ENCODE measurements around the gene RXYLT1.
"Not testable (repeated sequence)": the region's sequence is repeated elsewhere in the genome, so short reads cannot be mapped to it uniquely, and the experiment has no call there.

DNA sequence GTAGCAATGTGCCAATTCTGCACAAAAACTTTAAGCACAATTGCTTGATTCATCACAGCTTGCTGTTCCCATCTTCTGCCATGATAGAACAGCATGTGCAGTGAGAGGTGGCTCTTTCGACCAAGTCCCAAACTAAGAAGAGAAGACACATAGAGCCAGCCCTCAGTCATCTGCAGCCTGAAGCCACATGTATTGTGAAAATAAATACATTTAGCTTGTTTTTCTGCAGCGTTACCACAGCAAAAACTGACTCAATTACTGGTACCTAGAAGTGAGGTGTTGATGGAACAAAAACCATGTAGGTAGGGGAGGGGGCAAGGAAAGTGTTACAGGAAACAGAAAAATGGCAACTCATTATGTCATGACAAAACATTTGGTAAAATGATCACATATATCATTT lies 39.2 kb upstream of the RXYLT1 start:
- TF ChIP-seq, protein P1, sequence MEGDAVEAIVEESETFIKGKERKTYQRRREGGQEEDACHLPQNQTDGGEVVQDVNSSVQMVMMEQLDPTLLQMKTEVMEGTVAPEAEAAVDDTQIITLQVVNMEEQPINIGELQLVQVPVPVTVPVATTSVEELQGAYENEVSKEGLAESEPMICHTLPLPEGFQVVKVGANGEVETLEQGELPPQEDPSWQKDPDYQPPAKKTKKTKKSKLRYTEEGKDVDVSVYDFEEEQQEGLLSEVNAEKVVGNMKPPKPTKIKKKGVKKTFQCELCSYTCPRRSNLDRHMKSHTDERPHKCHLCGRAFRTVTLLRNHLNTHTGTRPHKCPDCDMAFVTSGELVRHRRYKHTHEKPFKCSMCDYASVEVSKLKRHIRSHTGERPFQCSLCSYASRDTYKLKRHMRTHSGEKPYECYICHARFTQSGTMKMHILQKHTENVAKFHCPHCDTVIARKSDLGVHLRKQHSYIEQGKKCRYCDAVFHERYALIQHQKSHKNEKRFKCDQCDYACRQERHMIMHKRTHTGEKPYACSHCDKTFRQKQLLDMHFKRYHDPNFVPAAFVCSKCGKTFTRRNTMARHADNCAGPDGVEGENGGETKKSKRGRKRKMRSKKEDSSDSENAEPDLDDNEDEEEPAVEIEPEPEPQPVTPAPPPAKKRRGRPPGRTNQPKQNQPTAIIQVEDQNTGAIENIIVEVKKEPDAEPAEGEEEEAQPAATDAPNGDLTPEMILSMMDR (IDR thresholded peaks at IDR 0.05; ENCODE audit: insufficient read depth, low read length, poor library complexity, severe bottlenecking), result not testable (repeated sequence)
- not testable (repeated sequence) for TF ChIP-seq EZH2phosphoT487 (conservative IDR thresholded peaks at IDR 0.05; ENCODE audit: low read length)
